Measurements from ENCODE around the gene OPA3.

- TF ChIP-seq EZH2 (IDR thresholded peaks at IDR 0.05; ENCODE audit: insufficient read depth, poor library complexity, severe bottlenecking) (no peak), EZH2phosphoT487 (IDR thresholded peaks at IDR 0.05; ENCODE audit: insufficient read depth, low read depth) (no peak)
Observed at GRCh38 chr19:45599286-45599685, 14.7 kb upstream of the OPA3 start.
